ENCODE measurements around the gene RNF151. TPM values are rescaled to one million over a fixed set of nuclear protein-coding genes. Genes with fewer than 3 reads are reported as not detected.
A peak's percentile ranks its signal among the peaks of the same experiment; 100 is the strongest.

Gene RNF151
- total and polyA plus RNA-seq, 2 of the 13 experiments (the other 11 are each of a cell fraction or from before 2014, with no cell fraction given) = not detected

- TF ChIP-seq SNAI1 (CRISPR knock-in tag; IDR thresholded peaks at IDR 0.05; ENCODE audit: borderline replicate concordance) = no peak
These were observed 13.5 kb downstream of the RNF151 start (continued) for GRCh38 chr16:1980030-1980769.

GRCh38 chr16:1980770-1981087 is 14.1 kb downstream of the RNF151 start:
- intact Hi-C loops (cut with micrococcal nuclease; ENCODE audit: unreplicated experiment) (no loop called here), in situ Hi-C loops (cut with HindIII; ENCODE audit: extremely low pct_ligation_motif_present, low pct_unique_long_range_greater_than_20kb) (no loop called here)
- no peak overlapping the region for H3K4me3 ChIP-seq (replicated peaks in 1 of 3; ENCODE audit: insufficient read depth in 1 of 3, low read depth in 2 of 3, low read length in 3 of 3)
- no peak overlapping the region for H3K4me2 ChIP-seq (ENCODE audit: low read depth, low read length)
- POLR2A ChIA-PET = interaction anchor here (6.8 kb wide), 1 partner anchor 16 kb away, joined by 62 read pairs; the partner anchor contains the start of gene RPS2
- CTCF ChIA-PET (ENCODE audit: low intra/inter-chr PET ratio, low total read pairs) = no interaction called here
- peaks cover 30% of the 10 kb centered on the region for H3K4me1 ChIP-seq (ENCODE audit: insufficient read depth, low read length)
- H3K27ac ChIP-seq (ENCODE audit: extremely low read length, insufficient read depth, low read length) = no peak overlapping the region
- BruUV-seq (replicated peaks) = no TSS peak
- peaks cover 12% of the 10 kb centered on the region for H3K79me2 ChIP-seq (ENCODE audit: insufficient read depth, low read length)
- DNase-seq (ENCODE audit: low spot score) = no peak
- no peaks in the 10 kb centered on the region for H3K9me3 ChIP-seq (ENCODE audit: low read length)
- no peaks in the 10 kb centered on the region for H3K27me3 ChIP-seq (ENCODE audit: control insufficient read depth in 1 of 2, insufficient read depth in 2 of 2, low read length in 2 of 2)
- WGBS (ENCODE audit: low lambda C conversion rate) = no CpG with 5 or more reads among the region's 16 CpGs
- H2AFZ ChIP-seq (ENCODE audit: low read length) = no peak overlapping the region
- no peak for FAIRE-seq
- no peak overlapping the region for H3K9ac ChIP-seq (ENCODE audit: insufficient read depth, low read depth, low read length)
- peaks cover 11 to 19% of the 10 kb centered on the region in 2 experiments; a peak in 4 of 5 replicates for H3K36me3 ChIP-seq (replicated peaks in 1 of 2; ENCODE audit: control insufficient read depth in 1 of 2, insufficient read depth in 2 of 2, low read length in 2 of 2)
- no peak for ATAC-seq
- no peaks in the 10 kb centered on the region for H4K20me1 ChIP-seq (ENCODE audit: insufficient read depth, low read length)
- TF ChIP-seq ZNF335 (CRISPR knock-in tag; IDR thresholded peaks at IDR 0.05) (no peak), E2F2 (CRISPR knock-in tag; IDR thresholded peaks at IDR 0.05; ENCODE audit: borderline replicate concordance) (no peak), KDM3A (CRISPR knock-in tag; IDR thresholded peaks at IDR 0.05; ENCODE audit: low read depth) (no peak), ZNF280D (CRISPR knock-in tag; IDR thresholded peaks at IDR 0.05) (no peak), RXRA (CRISPR knock-in tag; IDR thresholded peaks at IDR 0.05) (no peak), AGO1 (IDR thresholded peaks at IDR 0.05; ENCODE audit: low read depth, low read length, poor library complexity, severe bottlenecking) (peak; percentile 84), ZBTB21 (CRISPR knock-in tag; IDR thresholded peaks at IDR 0.05) (no peak), CC2D1A (CRISPR knock-in tag; IDR thresholded peaks at IDR 0.05) (no peak), ZNF746 (CRISPR knock-in tag; IDR thresholded peaks at IDR 0.05) (no peak), ZBTB33 (CRISPR knock-in tag; IDR thresholded peaks at IDR 0.05) (peak; percentile 28; the same call in 1 of the 2 replicates), SALL2 (CRISPR knock-in tag; IDR thresholded peaks at IDR 0.05) (no peak)
- TF ChIP-seq, protein P1, sequence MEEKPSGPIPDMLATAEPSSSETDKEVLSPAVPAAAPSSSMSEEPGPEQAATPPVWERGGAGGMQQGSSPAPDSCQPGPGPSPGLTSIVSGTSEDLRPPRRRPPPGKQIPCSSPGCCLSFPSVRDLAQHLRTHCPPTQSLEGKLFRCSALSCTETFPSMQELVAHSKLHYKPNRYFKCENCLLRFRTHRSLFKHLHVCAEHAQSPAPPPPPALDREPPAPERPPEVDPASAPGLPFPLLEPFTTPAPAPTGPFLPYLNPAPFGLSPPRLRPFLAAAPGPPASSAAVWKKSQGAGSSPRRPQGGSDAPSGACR (CRISPR knock-in tag; IDR thresholded peaks at IDR 0.05) = no peak

All from HepG2 (cell line).